ENCODE measurements around the gene NSUN7. TPM values are rescaled to one million over a fixed set of nuclear protein-coding genes. Genes with fewer than 3 reads are reported as not detected.

NSUN7 gene
- total RNA-seq, 1 donor from 2014 or later = 0.23 TPM

DNA sequence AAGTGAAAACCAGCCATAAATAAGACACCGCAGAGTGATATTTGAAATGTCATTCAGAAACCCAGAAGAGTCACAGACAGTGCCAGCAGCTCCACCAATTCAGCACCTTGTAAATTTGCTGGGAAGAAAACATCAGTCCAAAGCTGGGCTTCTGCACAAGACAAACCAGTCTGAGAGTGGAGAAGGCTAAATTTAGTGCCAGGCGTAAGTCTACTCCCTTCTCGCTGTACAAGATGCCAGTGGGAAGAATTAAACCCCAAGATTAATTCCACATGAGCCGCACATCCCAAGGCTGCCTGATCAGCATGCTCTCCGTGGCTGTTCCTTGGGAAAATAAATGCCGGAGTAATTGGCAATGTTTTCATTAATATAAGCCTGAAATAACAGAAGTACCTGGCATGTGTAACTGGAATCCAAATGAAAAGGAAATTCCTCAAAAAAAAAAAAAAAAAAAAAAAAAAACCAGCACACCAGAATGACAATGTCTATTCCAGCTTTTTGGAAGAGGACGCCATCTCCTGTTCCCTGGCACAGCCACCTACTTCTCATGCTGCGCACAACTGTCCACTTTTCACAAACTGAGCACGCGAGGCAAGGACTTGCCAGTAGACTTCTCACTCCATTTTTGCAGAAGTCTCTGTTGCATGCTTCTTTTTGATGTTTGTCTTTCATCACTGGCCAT is 95.5 kb downstream of the NSUN7 start:
- intact Hi-C loops (cut with micrococcal nuclease) = no loop called here

DNA sequence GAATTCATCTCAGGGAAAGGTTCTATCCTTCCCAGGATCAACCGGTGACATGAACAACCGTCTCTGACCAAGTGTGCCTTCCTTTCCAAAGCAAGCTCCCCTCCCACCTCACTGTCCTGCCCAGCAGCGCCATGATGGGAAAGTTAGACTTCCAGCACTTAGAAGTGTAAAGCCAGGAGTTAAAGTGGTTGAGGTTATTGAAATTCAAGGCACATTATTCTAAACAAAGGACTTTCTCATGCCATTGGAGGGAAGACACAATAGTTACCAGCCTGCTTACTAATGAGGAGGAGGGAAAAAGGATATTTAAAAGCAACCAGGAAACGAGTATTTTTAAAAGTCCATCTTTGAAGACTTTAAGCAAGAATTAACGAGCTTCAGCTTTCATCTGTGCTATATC is 96.8 kb downstream of the NSUN7 start:
- H3K27me3 Mint-ChIP-seq (ENCODE audit: insufficient read depth) = peaks cover 11% of the 10 kb centered on the region
- intact Hi-C loops (cut with micrococcal nuclease) = no loop called here
- H3K4me3 Mint-ChIP-seq = no peak overlapping the region

More for the DNA sequence above, 95.5 kb downstream of the NSUN7 start:
- peaks cover 8% of the 10 kb centered on the region for H3K4me1 Mint-ChIP-seq (ENCODE audit: low read depth)
- H3K36me3 Mint-ChIP-seq (ENCODE audit: low read depth) = no peaks in the 10 kb centered on the region
- no peak overlapping the region for H3K4me3 Mint-ChIP-seq
- H3K27me3 Mint-ChIP-seq (ENCODE audit: insufficient read depth) = peaks cover 11% of the 10 kb centered on the region
- DNase-seq (ENCODE audit: low spot score) = no peak
- H3K9me3 Mint-ChIP-seq = no peaks in the 10 kb centered on the region
- H3K27ac Mint-ChIP-seq = no peak overlapping the region

DNA sequence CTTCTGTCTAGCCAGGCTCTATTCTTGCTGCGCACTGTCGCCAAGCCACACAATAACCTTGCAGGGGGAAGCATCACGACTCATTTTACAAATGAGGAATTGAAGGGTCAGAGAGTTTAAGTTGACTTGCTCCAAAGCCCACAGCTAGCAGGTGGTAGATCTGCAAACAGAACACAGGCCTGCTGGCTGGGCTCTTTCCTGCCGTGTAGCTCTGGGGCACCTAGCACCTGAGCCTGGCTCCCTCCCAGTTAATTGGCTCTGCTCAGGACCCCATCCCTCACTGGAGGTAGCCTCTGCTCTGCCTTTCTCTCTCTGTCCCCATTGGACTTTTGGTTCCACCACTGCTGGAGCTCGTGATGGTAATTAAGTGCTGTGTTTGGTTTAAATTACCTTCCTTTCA is 98.5 kb downstream of the NSUN7 start:
- Mint-ChIP-seq H3K36me3 (ENCODE audit: low read depth) (no peaks in the 10 kb centered on the region), H3K27me3 (ENCODE audit: insufficient read depth) (peaks cover 11% of the 10 kb centered on the region), H3K9me3 (no peaks in the 10 kb centered on the region), H3K27ac (no peak overlapping the region), H3K4me1 (ENCODE audit: low read depth) (no peaks in the 10 kb centered on the region), H3K4me3 (no peak overlapping the region)
- no peak for DNase-seq (ENCODE audit: low spot score)
- intact Hi-C loops (cut with micrococcal nuclease) = no loop called here

More for the DNA sequence above, 96.8 kb downstream of the NSUN7 start:
- Mint-ChIP-seq H3K4me1 (ENCODE audit: low read depth) (no peaks in the 10 kb centered on the region), H3K27ac (no peak overlapping the region), H3K9me3 (no peaks in the 10 kb centered on the region), H3K36me3 (ENCODE audit: low read depth) (no peaks in the 10 kb centered on the region)
- DNase-seq (ENCODE audit: low spot score) = no peak

DNA sequence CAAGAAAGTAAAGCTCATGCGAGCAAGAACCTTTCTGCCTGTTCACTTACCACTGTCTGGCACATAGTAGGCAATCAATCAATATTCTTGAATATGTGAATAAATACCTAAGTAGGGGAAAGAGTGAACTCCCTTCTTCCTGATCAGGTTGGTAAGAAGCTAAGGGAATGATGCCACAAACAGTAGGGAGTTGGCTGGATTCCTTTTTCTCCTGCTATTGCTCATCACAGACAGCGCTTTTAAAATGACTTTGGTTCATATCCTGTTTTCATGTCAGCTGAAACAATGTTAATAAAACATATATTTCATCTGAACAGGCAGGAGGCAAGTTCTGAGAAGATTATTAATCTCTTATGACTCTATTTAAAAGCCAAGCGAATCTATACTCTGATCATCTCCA is 99.2 kb downstream of the NSUN7 start:
- H3K9me3 Mint-ChIP-seq = no peaks in the 10 kb centered on the region
- no peaks in the 10 kb centered on the region for H3K4me1 Mint-ChIP-seq (ENCODE audit: low read depth)
- no peak overlapping the region for H3K27ac Mint-ChIP-seq
- no peaks in the 10 kb centered on the region for H3K36me3 Mint-ChIP-seq (ENCODE audit: low read depth)
- no peak overlapping the region for H3K4me3 Mint-ChIP-seq
- peaks cover 14% of the 10 kb centered on the region for H3K27me3 Mint-ChIP-seq (ENCODE audit: insufficient read depth)
- intact Hi-C loops (cut with micrococcal nuclease) = no loop called here
- no peak for DNase-seq (ENCODE audit: low spot score)

DNA sequence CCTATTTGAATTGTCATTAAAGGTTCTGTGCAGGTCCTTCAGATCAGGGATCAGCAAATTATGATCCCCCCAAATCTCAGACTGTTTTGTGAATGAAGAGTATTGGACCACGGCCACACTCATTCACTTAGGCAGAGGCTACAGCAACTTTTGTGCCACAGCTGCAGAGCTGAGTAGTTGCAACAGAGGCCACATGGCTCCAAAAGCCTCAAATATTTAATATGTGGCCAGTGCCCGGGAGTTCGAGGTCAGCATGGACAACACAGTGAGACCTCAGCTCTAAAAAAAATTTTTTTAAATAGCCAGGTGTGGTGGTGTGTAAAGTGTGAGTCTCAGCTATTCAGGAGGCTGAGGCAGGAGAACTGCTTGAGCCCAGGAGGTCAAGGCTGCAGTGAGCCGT is 100.7 kb downstream of the NSUN7 start:
- peaks cover 18% of the 10 kb centered on the region for H3K27me3 Mint-ChIP-seq (ENCODE audit: insufficient read depth)
- no peaks in the 10 kb centered on the region for H3K36me3 Mint-ChIP-seq (ENCODE audit: low read depth)
- H3K27ac Mint-ChIP-seq = no peak overlapping the region
- no peak overlapping the region for H3K4me3 Mint-ChIP-seq
- intact Hi-C loops (cut with micrococcal nuclease) = no loop called here
- H3K4me1 Mint-ChIP-seq (ENCODE audit: low read depth) = no peaks in the 10 kb centered on the region
- no peaks in the 10 kb centered on the region for H3K9me3 Mint-ChIP-seq
- no peak for DNase-seq (ENCODE audit: low spot score)

DNA sequence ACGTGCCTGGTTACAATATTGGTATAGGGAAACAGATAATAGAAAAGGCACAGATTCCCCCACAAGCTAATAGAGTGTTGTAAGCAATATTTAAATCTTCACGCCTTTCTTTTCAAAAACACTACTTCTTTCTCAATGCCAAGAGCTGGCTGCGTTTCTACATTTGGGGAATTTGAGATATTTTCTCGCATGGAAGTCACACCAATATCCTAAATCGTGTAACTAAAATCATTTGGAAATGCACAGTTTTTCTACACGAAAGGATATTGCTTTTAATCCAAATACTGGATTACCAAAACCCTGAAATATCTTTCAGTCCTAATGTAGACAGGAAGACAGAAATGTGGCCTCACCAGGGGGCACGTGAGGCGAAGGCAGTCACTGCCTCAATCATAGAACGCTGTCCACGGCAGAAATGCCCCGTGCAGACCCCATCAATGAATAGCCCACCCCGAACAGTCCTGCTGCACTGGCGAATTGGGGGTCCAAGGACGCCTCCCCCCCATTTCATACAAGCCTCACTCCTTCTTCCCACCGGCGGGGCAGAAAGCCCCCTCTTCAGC is 106.6 kb downstream of the NSUN7 start:
- Mint-ChIP-seq H3K27me3 (ENCODE audit: insufficient read depth) (peaks cover 35% of the 10 kb centered on the region), H3K4me3 (peak overlapping the region; percentile 76), H3K27ac (no peak overlapping the region), H3K36me3 (ENCODE audit: low read depth) (no peaks in the 10 kb centered on the region), H3K9me3 (no peaks in the 10 kb centered on the region), H3K4me1 (ENCODE audit: low read depth) (peaks cover 15% of the 10 kb centered on the region)
- intact Hi-C loops (cut with micrococcal nuclease) = loop anchor here (5.0 kb wide), 1 partner anchor 41 kb away; no protein-coding TSS in a partner anchor
- no peak for DNase-seq (ENCODE audit: low spot score)

DNA sequence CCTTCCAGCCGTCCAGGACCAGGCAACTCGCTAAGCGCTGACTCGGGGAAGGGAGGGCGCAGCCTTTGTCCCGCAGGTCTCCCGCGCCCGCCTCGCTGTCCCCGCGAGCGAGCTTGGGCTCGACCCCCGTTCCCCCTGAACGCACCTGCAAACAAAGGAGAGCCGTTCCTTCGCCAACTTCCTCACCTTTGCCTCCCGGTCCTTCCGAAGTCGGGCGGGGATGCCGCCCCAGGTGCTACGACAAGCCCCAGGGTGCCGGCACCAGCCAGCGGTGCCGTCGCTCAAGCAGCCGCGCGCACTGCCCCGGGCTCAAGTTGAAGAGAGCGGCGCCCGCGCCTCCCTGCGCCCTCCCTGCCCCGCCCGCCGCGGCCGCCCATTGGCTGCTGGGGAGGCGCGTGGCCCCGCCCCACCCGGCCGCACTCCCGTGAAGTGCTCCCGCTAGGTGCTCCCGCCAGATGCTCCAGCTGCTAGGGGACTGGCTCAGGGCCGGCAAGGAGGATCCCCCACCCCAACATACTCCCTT is 107.1 kb downstream of the NSUN7 start:
- H3K4me3 Mint-ChIP-seq = peak overlapping the region; percentile 76

DNA sequence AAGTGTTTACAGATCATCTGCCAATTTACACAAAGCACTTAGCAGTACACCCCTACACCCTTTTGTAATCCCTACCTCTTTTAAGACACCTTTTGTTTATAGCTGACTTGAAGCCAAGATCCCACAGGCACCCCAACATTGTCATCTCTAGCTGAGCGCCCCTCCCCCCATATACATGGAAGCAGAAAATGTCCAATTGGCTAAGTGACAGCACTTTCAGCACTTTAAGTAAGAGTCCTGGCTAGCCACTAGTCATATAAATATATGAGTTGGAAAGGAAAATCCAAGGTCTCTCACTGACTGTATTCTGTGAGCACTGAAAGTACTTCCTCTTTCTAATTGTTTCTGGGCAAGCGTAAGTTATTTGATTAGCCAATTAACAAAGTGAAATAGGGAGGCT is 108.2 kb downstream of the NSUN7 start:
- no peaks in the 10 kb centered on the region for H3K9me3 Mint-ChIP-seq
- no peak for DNase-seq (ENCODE audit: low spot score)
- H3K4me3 Mint-ChIP-seq = no peak overlapping the region
- H3K36me3 Mint-ChIP-seq (ENCODE audit: low read depth) = no peaks in the 10 kb centered on the region
- intact Hi-C loops (cut with micrococcal nuclease) = loop anchor here (5.0 kb wide), 1 partner anchor 39 kb away; no protein-coding TSS in a partner anchor
- H3K27me3 Mint-ChIP-seq (ENCODE audit: insufficient read depth) = peaks cover 39% of the 10 kb centered on the region
- H3K4me1 Mint-ChIP-seq (ENCODE audit: low read depth) = peaks cover 15% of the 10 kb centered on the region
- H3K27ac Mint-ChIP-seq = no peak overlapping the region

More for the DNA sequence above, 107.1 kb downstream of the NSUN7 start:
- Mint-ChIP-seq H3K27me3 (ENCODE audit: insufficient read depth) (peaks cover 35% of the 10 kb centered on the region), H3K9me3 (no peaks in the 10 kb centered on the region), H3K27ac (no peak overlapping the region), H3K36me3 (ENCODE audit: low read depth) (no peaks in the 10 kb centered on the region), H3K4me1 (ENCODE audit: low read depth) (peaks cover 15% of the 10 kb centered on the region)
- peak; percentile 57 for DNase-seq (ENCODE audit: low spot score)
- intact Hi-C loops (cut with micrococcal nuclease) = loop anchor here (5.0 kb wide), 1 partner anchor 40 kb away; no protein-coding TSS in a partner anchor

DNA sequence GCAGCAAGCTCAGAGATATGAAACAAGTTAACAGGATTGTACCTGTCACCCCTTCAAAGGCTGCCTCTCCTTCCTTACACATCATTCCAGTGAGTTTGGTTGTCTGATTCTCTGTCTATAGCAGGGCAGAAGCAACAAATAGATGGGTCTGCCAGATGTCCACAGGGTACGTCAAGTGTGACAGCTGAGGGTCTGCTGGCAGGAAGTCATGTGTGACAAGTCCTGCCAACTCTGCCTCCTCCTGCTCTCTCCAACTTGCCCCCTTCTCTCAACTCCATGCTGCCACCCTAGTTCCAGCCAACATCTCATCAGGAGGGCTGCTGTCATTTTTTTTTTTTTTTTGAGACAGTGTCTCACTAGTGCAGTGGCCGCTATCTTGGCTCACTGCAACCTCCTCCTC is 109.2 kb downstream of the NSUN7 start:
- Mint-ChIP-seq H3K4me3 (no peak overlapping the region), H3K9me3 (no peaks in the 10 kb centered on the region), H3K36me3 (ENCODE audit: low read depth) (no peaks in the 10 kb centered on the region), H3K27ac (no peak overlapping the region), H3K27me3 (ENCODE audit: insufficient read depth) (peaks cover 41% of the 10 kb centered on the region), H3K4me1 (ENCODE audit: low read depth) (peaks cover 15% of the 10 kb centered on the region)
- no peak for DNase-seq (ENCODE audit: low spot score)
- intact Hi-C loops (cut with micrococcal nuclease) = loop anchor here (5.0 kb wide), 1 partner anchor 38 kb away; no protein-coding TSS in a partner anchor

Other genes with a start within 250 kb of the NSUN7 start
- gene RBM47, start 120.1 kb upstream of the NSUN7 start, total RNA-seq = 20.3 and 21.4 TPM in 2 replicates